ENCODE measurements around the gene TCERG1. TPM values are rescaled to one million over a fixed set of nuclear protein-coding genes. Genes with fewer than 3 reads are reported as not detected.

Gene TCERG1
- total RNA-seq, 1 donor from 2014 or later: 101 TPM

DNA sequence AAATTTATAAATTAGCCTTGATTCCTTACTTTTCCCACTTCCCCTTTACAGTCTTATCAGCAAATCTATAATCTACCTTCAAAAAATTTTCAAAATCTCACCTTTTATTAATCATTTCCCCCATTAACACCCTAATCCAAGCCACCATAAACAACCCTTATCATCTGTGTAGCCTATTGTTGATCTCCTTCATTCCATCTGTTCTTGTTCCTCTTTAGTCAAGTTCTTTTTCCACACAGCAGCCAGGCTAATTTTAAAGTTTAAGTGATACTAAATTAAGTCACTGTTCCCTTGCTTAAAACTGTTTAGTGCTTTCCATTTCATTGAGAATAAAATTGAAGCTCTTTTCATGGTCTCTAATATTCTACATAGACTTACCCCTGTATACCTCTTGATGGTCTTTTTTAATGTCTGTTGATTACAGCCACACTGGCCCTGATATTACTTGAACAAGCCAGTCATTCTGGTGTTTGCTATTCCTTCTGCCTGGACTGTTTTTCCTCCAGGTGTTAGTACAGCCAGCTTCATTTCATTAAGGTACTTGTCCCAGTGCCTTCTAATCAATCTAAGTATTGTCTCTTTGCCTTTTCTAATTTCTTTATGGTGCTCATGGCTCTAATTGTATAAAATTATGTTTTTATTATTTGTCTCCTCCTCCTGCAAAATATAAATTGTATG, 37.7 kb downstream of the TCERG1 start:
- no peak overlapping the region for H3K4me3 Mint-ChIP-seq
- peaks cover 49% of the 10 kb centered on the region for H3K36me3 Mint-ChIP-seq
- TF ChIP-seq, protein P1, sequence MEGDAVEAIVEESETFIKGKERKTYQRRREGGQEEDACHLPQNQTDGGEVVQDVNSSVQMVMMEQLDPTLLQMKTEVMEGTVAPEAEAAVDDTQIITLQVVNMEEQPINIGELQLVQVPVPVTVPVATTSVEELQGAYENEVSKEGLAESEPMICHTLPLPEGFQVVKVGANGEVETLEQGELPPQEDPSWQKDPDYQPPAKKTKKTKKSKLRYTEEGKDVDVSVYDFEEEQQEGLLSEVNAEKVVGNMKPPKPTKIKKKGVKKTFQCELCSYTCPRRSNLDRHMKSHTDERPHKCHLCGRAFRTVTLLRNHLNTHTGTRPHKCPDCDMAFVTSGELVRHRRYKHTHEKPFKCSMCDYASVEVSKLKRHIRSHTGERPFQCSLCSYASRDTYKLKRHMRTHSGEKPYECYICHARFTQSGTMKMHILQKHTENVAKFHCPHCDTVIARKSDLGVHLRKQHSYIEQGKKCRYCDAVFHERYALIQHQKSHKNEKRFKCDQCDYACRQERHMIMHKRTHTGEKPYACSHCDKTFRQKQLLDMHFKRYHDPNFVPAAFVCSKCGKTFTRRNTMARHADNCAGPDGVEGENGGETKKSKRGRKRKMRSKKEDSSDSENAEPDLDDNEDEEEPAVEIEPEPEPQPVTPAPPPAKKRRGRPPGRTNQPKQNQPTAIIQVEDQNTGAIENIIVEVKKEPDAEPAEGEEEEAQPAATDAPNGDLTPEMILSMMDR (conservative IDR thresholded peaks at IDR 0.05): no peak
- H3K27me3 Mint-ChIP-seq: no peaks in the 10 kb centered on the region
- no peak for DNase-seq (ENCODE audit: extremely low spot score, unreplicated experiment)
- H3K9me3 Mint-ChIP-seq: no peaks in the 10 kb centered on the region
- no peaks in the 10 kb centered on the region for H3K4me1 Mint-ChIP-seq (ENCODE audit: unreplicated experiment)
- H3K27ac Mint-ChIP-seq: no peak overlapping the region

DNA sequence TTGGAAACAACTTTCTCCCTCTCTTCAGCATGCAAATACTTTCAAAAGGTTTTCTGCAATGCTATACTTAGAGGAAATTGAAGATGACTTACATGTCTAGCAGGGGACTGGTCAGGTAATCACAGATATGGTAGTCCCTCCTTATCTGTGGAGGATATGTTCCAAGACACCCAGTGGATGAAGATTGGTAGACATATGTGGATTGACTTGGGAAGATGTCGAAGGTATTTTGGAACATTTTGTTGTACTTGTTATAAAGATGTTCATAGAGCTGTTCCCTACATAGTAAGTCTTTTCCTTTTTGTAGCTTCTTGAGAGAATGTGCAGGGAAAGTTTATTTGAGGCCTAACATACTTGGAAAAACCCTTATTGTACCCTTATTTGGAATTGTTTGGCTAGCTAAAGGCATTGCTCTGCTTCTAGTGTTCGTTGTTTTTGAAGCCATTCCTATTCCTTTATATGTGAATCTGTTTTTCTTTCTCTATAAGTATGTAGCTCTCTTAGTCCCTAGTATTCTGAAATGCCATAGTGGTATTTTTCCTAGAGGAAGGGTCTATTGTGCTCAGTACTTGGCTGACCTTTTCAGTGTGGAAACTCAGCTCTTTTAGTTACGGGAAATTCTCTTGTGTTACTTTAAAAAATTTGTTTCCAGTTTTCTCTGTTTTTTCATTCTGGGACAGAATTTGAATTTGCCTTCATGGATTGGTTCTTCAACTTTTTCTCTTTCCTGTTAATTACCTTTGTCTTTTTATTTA, 43.1 kb downstream of the TCERG1 start:
- H3K27me3 Mint-ChIP-seq: no peaks in the 10 kb centered on the region
- no peak overlapping the region for H3K27ac Mint-ChIP-seq
- DNase-seq (ENCODE audit: extremely low spot score, unreplicated experiment): no peak
- no peaks in the 10 kb centered on the region for H3K4me1 Mint-ChIP-seq (ENCODE audit: unreplicated experiment)
- no peak overlapping the region for H3K4me3 Mint-ChIP-seq
- no peaks in the 10 kb centered on the region for H3K9me3 Mint-ChIP-seq
- TF ChIP-seq, protein P1 (conservative IDR thresholded peaks at IDR 0.05): no peak
- H3K36me3 Mint-ChIP-seq: peaks cover 21% of the 10 kb centered on the region

DNA sequence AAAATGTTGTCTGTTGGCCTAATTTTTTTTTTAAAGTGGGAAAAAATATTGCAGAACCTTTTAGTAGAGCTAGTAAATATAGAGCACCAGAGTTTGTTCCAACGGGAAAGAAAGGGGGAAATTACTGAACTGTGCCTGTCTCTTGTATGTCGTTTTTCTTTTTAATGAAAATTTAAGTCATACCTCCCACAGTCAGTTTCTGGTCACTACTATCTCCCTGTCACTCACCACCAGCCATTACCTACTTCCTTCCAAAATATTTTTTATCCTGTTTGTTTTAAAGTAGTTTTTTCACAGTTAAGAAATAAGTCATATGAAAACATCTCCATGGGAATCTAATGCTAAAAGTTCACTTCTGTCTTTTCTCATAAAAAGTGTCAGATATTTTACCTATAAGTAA, 47.5 kb downstream of the TCERG1 start:
- no peak overlapping the region for H3K4me3 Mint-ChIP-seq
- H3K4me1 Mint-ChIP-seq (ENCODE audit: unreplicated experiment): no peaks in the 10 kb centered on the region
- H3K27ac Mint-ChIP-seq: no peak overlapping the region
- TF ChIP-seq, protein P1 (conservative IDR thresholded peaks at IDR 0.05): no peak
- no peak for DNase-seq (ENCODE audit: extremely low spot score, unreplicated experiment)
- peaks cover 22% of the 10 kb centered on the region for H3K36me3 Mint-ChIP-seq
- no peaks in the 10 kb centered on the region for H3K9me3 Mint-ChIP-seq
- no peaks in the 10 kb centered on the region for H3K27me3 Mint-ChIP-seq

DNA sequence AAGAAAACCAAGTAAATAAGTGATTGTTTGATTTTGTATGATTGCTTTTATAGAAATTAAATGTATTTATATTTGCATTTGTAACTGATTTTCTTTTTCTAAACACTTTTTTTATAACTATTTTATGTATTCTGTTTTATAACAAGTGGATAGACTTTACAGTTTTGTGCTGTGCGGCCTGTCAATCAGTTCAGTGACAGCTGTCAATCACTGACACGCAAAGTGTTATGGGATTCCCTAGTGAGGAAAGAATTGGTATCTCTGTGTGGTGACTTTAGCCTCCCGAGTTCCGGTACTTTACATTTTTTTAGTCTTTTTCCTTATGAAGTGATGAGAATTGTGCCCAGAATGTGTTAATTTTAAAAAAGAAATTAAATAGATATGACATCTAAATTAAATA, 52.5 kb downstream of the TCERG1 start:
- TF ChIP-seq, protein P1 (conservative IDR thresholded peaks at IDR 0.05): no peak
- Mint-ChIP-seq H3K36me3 (peaks cover 33% of the 10 kb centered on the region), H3K4me1 (ENCODE audit: unreplicated experiment) (no peaks in the 10 kb centered on the region), H3K4me3 (no peak overlapping the region), H3K9me3 (no peaks in the 10 kb centered on the region), H3K27me3 (no peaks in the 10 kb centered on the region), H3K27ac (no peak overlapping the region)
- DNase-seq (ENCODE audit: extremely low spot score, unreplicated experiment): no peak

DNA sequence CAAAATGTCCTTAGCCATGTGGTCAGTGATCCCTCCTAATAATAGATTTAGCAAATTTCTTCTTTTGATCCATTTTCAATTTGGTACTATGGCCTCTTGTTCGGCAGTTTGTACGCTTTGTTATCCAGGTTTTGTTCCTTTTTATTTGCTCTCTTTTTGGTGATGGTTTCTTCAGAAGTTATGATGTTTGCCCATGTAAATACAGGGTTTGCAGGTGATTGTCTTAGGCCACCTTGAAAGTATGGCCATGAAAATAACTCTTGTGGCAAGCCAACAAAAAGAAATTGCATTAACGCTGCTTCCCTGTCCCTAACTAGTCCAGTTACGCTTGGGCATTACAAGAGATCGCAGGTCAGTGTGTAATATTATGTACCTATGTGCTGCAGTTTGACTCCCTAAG, 60.3 kb downstream of the TCERG1 start:
- no peaks in the 10 kb centered on the region for H3K27me3 Mint-ChIP-seq
- no peaks in the 10 kb centered on the region for H3K4me1 Mint-ChIP-seq (ENCODE audit: unreplicated experiment)
- H3K9me3 Mint-ChIP-seq: no peaks in the 10 kb centered on the region
- DNase-seq (ENCODE audit: extremely low spot score, unreplicated experiment): no peak
- H3K36me3 Mint-ChIP-seq: peaks cover 52% of the 10 kb centered on the region
- TF ChIP-seq, protein P1 (conservative IDR thresholded peaks at IDR 0.05): no peak
- no peak overlapping the region for H3K27ac Mint-ChIP-seq
- H3K4me3 Mint-ChIP-seq: no peak overlapping the region

Data from type B pancreatic cell (in vitro differentiated cells).